Body of pancreas (tissue), 4 donors: ENCODE results near the gene TBX5. TPM values are rescaled to one million over a fixed set of nuclear protein-coding genes. Genes with fewer than 3 reads are reported as not detected.

Experiments used
- ATAC-seq: fragments of 150-250 bp; one replicate; pipeline ENCODE4 v1.9.1; 2016
- DNase-seq, 4 donors: peaks; one replicate each; pipeline ENCODE4 v3.0.0-alpha.2; 2019
- H3K27ac ChIP-seq, 4 donors: fragments of 200-600 bp; sonication (generic); 1 replicate in 3 of 4; 2 replicates in 1 of 4; pipeline versions ENCODE4 v1.5.1 to v1.6.1; 2016 to 2019; ENCODE audit warnings: mild to moderate bottlenecking in 1 of 4, mixed read lengths in 1 of 4, moderate library complexity in 1 of 4
- H3K27me3 ChIP-seq, 2 donors: fragments of 200-600 bp; sonication (generic); one replicate each; pipeline ENCODE4 v1.6.0; 2016; ENCODE audit warnings: mild to moderate bottlenecking in 1 of 2
- H3K36me3 ChIP-seq, 2 donors: fragments of 200-600 bp; sonication (generic); replicated peaks in 1 of 2; 2 replicates each; pipeline ENCODE4 v1.5.1; 2016; ENCODE audit warnings: low read depth in 2 of 2; ENCODE audit not compliant: insufficient read depth in 1 of 2
- H3K4me1 ChIP-seq: fragments of 200-600 bp; sonication (generic); one replicate; pipeline ENCODE4 v1.6.0; 2016
- H3K4me3 ChIP-seq, 2 donors: fragments of 200-600 bp; sonication (generic); 1 replicate in 1 of 2; 2 replicates in 1 of 2; pipeline ENCODE4 v1.5.1; 2016 to 2019
- H3K9me3 ChIP-seq, 3 donors: fragments of 200-600 bp; sonication (generic); 1 replicate in 2 of 3; 2 replicates in 1 of 3; pipeline ENCODE4 v1.5.1; 2016
- CTCF ChIP-seq, 7 experiments: fragments of 450-650 bp in 4 of 7; fragments of 200-600 bp in 3 of 7; sonication (generic) in 3 of 7; IDR thresholded peaks; one replicate each; pipeline ENCODE4 v1.5.1; 2016 to 2019; ENCODE audit warnings: antibody characterized with exemption in 7 of 7
- POLR2A ChIP-seq, 3 donors: fragments of 450-650 bp; IDR thresholded peaks; one replicate each; pipeline ENCODE4 v1.6.1; 2016; ENCODE audit warnings: antibody characterized with exemption in 3 of 3, mild to moderate bottlenecking in 2 of 3
- WGBS, 2 donors: methylation state at CpG; one replicate each; pipeline ENCODE4 v1.1.5; 2017; 5-methylcytosine and 5-hydroxymethylcytosine counted together
- intact Hi-C: fragments of 100-400 bp; cut with DNase I; formaldehyde crosslinking; loops from one replicate; pipeline ENCODE4 v1.15.1; 2023
- total RNA-seq, 2 donors: library from RNA; depleted of rRNA; stranded (reverse); fragments of >200 nt; gene quantifications; one replicate each; pipeline ENCODE4 v1.1.0, GENCODE V29; 2016

Gene TBX5
- total RNA-seq, 2 donors from 2014 or later, result not detected

- TF ChIP-seq POLR2A (IDR thresholded peaks at IDR 0.05) (no peak), CTCF (IDR thresholded peaks at IDR 0.05) (no peak)
- ATAC-seq (no peak), DNase-seq (no peak)
- Histone ChIP-seq H3K4me3 (no peak overlapping the region), H3K27me3 (peaks cover 0 to 5% of the 10 kb centered on the region in 2 donors), H3K36me3 (no peaks in the 10 kb centered on the region), H3K27ac (no peak overlapping the region), H3K4me1 (no peaks in the 10 kb centered on the region), H3K9me3 (no peaks in the 10 kb centered on the region)
- WGBS, 2 donors, result 1% methylated on average over 35 to 54 of the region's 54 CpGs
- intact Hi-C loops, result no loop called here
Measured at GRCh38 chr12:114440270-114441038, 34.5 kb upstream of the TBX5 start.

- no peaks in the 10 kb centered on the region for H3K9me3 ChIP-seq
- no peak overlapping the region for H3K27ac ChIP-seq
- H3K4me1 ChIP-seq, result no peaks in the 10 kb centered on the region
- no peak for DNase-seq
- WGBS, 2 donors, result 1 to 4% methylated on average over 19 of the region's 19 CpGs
- H3K27me3 ChIP-seq, result peaks cover 0 to 3% of the 10 kb centered on the region in 2 donors
- intact Hi-C loops, result no loop called here
- no peak overlapping the region for H3K4me3 ChIP-seq
- no peak for ATAC-seq
- TF ChIP-seq CTCF (IDR thresholded peaks at IDR 0.05) (no peak), POLR2A (IDR thresholded peaks at IDR 0.05) (no peak)
- H3K36me3 ChIP-seq, result no peaks in the 10 kb centered on the region
Measured at GRCh38 chr12:114439817-114440216, 33.9 kb upstream of the TBX5 start.

- no peaks in the 10 kb centered on the region for H3K9me3 ChIP-seq
- DNase-seq (no peak), ATAC-seq (no peak)
- WGBS, 2 donors, result 2% methylated on average over 23 to 25 of the region's 25 CpGs
- H3K4me3 ChIP-seq, result no peak overlapping the region
- TF ChIP-seq CTCF (IDR thresholded peaks at IDR 0.05), result no peak
- TF ChIP-seq POLR2A (IDR thresholded peaks at IDR 0.05), result no peak
- H3K4me1 ChIP-seq, result no peaks in the 10 kb centered on the region
- no peak overlapping the region for H3K27ac ChIP-seq
- H3K27me3 ChIP-seq, result no peaks in the 10 kb centered on the region
- H3K36me3 ChIP-seq, result no peaks in the 10 kb centered on the region
- intact Hi-C loops, result no loop called here
Measured at GRCh38 chr12:114439261-114439683, 33.3 kb upstream of the TBX5 start.

GRCh38 chr12:114438635-114439256, 32.8 kb upstream of the TBX5 start:
- H3K9me3 ChIP-seq, result no peaks in the 10 kb centered on the region
- H3K27ac ChIP-seq, result no peak overlapping the region
- TF ChIP-seq POLR2A (IDR thresholded peaks at IDR 0.05), result no peak
- no peak for TF ChIP-seq CTCF (IDR thresholded peaks at IDR 0.05)
- intact Hi-C loops, result no loop called here
- H3K27me3 ChIP-seq, result no peaks in the 10 kb centered on the region
- 8% methylated on average over 8 of the region's 8 CpGs for WGBS, 2 donors
- H3K4me3 ChIP-seq, result no peak overlapping the region
- no peaks in the 10 kb centered on the region for H3K36me3 ChIP-seq
- DNase-seq (no peak), ATAC-seq (no peak)
- H3K4me1 ChIP-seq, result no peaks in the 10 kb centered on the region
